Adrenal gland (tissue), 12 donors: ENCODE data around the gene RHOC. TPM values are rescaled to one million over a fixed set of nuclear protein-coding genes. Genes with fewer than 3 reads are reported as not detected.
A peak's percentile ranks its signal among the peaks of the same experiment; 100 is the strongest.
"Not testable (repeated sequence)": the region's sequence is repeated elsewhere in the genome, so short reads cannot be mapped to it uniquely, and the experiment has no call there.

Experiments
- DNase-seq, 7 donors: peaks; one replicate each; pipeline ENCODE4 v3.0.0-alpha.2; 2019 to 2020
- H3K27ac ChIP-seq, 5 donors: fragments of 200-600 bp; sonication (generic) in 4 of 5; 1 replicate in 3 of 5; 2 replicates in 2 of 5; pipeline versions ENCODE4 v1.5.1 to v1.8.0; 2016 to 2020; ENCODE audit warnings: mild to moderate bottlenecking in 1 of 5
- H3K27me3 ChIP-seq: fragments of 200-600 bp; 2 replicates; pipeline ENCODE4 v1.8.0; 2021
- H3K36me3 ChIP-seq, 2 donors: fragments of 200-600 bp; replicated peaks in 1 of 2; 1 replicate in 1 of 2; 2 replicates in 1 of 2; pipeline versions ENCODE4 v1.5.1 to v1.8.0; 2018 to 2022
- H3K4me1 ChIP-seq, 2 donors: fragments of 200-600 bp; replicated peaks in 1 of 2; 1 replicate in 1 of 2; 2 replicates in 1 of 2; pipeline versions ENCODE4 v1.5.1 to v1.8.0; 2018 to 2021
- H3K4me3 ChIP-seq, 4 donors: fragments of 200-600 bp; sonication (generic) in 3 of 4; one replicate each; pipeline ENCODE4 v1.5.1; 2016 to 2018
- H3K9me3 ChIP-seq, 3 donors: fragments of 200-600 bp; sonication (generic) in 1 of 3; replicated peaks in 1 of 3; 1 replicate in 2 of 3; 2 replicates in 1 of 3; pipeline versions ENCODE4 v1.5.1 to v1.8.0; 2016 to 2021
- CTCF ChIP-seq, 6 experiments: fragments of 450-650 bp in 4 of 6; fragments of 200-600 bp in 2 of 6; sonication (generic) in 1 of 6; IDR thresholded peaks; 1 replicate in 5 of 6; 2 replicates in 1 of 6; pipeline versions ENCODE4 v1.5.1 to v1.8.0; 2016 to 2021; ENCODE audit warnings: antibody characterized with exemption in 6 of 6, mild to moderate bottlenecking in 2 of 6, moderate library complexity in 1 of 6
- POLR2A ChIP-seq, 2 donors: fragments of 450-650 bp; IDR thresholded peaks; one replicate each; pipeline ENCODE4 v1.6.1; 2017; ENCODE audit warnings: antibody characterized with exemption in 2 of 2, mild to moderate bottlenecking in 2 of 2, moderate library complexity in 1 of 2
- WGBS, 4 donors: extraction: QIAGEN DNeasy Blood & Tissue Kit in 2 of 4; methylation state at CpG; one replicate each; pipeline versions ENCODE4 v1.1.5 to v1.1.7; 2013 to 2017; 5-methylcytosine and 5-hydroxymethylcytosine counted together
- intact Hi-C, 2 donors: fragments of 100-400 bp; cut with DNase I; formaldehyde crosslinking; loops; one replicate each; pipeline versions ENCODE4 v1.14.1 to v1.15.0; 2022 to 2023
- polyA plus RNA-seq, 3 donors: library from polyadenylated mRNA; stranded (reverse); fragments of 200-250 nt in 2 of 3; fragments of 350-450 nt in 1 of 3; fragmentation: Illumina TruSeq in 1 of 3; extraction: RNeasy Lipid Tissue Mini Kit (QIAGEN cat#74804) in 1 of 3; gene quantifications; one replicate each; pipeline ENCODE4 v1.2.3, GENCODE V29; 2013 to 2014
- total RNA-seq, 9 donors: library from RNA; depleted of rRNA in 4 of 9; stranded (reverse); fragments of >200 nt in 4 of 9; fragments of 120-200 nt in 1 of 9; fragmentation: NEBNext Ultra II Directional in 1 of 9; extraction: Animal tissue kit (Norgen Biotek cat#: 25700) in 1 of 9; gene quantifications; one replicate each; pipeline versions ENCODE4 v1.1.0 to v1.2.4, GENCODE V29; 2013 to 2023
- donor health status: healthy with polysubstance abuse.
- donor health status: Bipolar disorder and iron deficiency.
- donor health status: DM: yes; HTN: yes; CAD: no.
- donor health status: DM: no; HTN: no; CAD: no.
- donor health status: DM: no; HTN: no; CAD: no.
- donor health status: DM: yes; HTN: yes; CAD: no.

RHOC gene
- total and polyA plus RNA-seq, 12 donors, result 186 to 374 (median 237) TPM

- WGBS, 4 donors, result 29 to 83% (median 42%) methylated on average over 1 to 2 of the region's 2 CpGs
- DNase-seq, result no peak
- no peak overlapping the region for H3K4me3 ChIP-seq
- H3K9me3 ChIP-seq, result no peaks in the 10 kb centered on the region
- H3K27me3 ChIP-seq, result no peaks in the 10 kb centered on the region
- H3K27ac ChIP-seq, result no peak overlapping the region
- H3K36me3 ChIP-seq, result no peaks in the 10 kb centered on the region
- intact Hi-C loops, result loop anchor here in 1 of 2 donors (10.0 kb wide), 1 partner anchor 317 kb away; no protein-coding TSS in a partner anchor
- no peak for TF ChIP-seq POLR2A (IDR thresholded peaks at IDR 0.05)
- H3K4me1 ChIP-seq, result peaks cover 0 to 6% of the 10 kb centered on the region in 2 donors
These were observed 20.8 kb upstream of the RHOC start for GRCh38 chr1:112727716-112728115.

- H3K27me3 ChIP-seq, H3K4me1 ChIP-seq, H3K4me3 ChIP-seq, H3K27ac ChIP-seq, DNase-seq, H3K36me3 ChIP-seq, H3K9me3 ChIP-seq: not testable (repeated sequence)
- intact Hi-C loops, result loop anchor here in 1 of 2 donors (10.0 kb wide), 1 partner anchor 321 kb away; no protein-coding TSS in a partner anchor
- 81 to 90% (median 86%) methylated on average over 2 to 3 of the region's 4 CpGs for WGBS, 4 donors
These were observed 17.3 kb upstream of the RHOC start for GRCh38 chr1:112724240-112724639.

- 72 to 85% (median 80%) methylated on average over 8 of the region's 8 CpGs for WGBS, 4 donors
- intact Hi-C loops, result loop anchor here in 1 of 2 donors (10.0 kb wide), 1 partner anchor 321 kb away; no protein-coding TSS in a partner anchor
- Histone ChIP-seq H3K36me3 (no peaks in the 10 kb centered on the region), H3K4me1 (peaks cover 0 to 9% of the 10 kb centered on the region in 2 donors), H3K4me3 (no peak overlapping the region), H3K27me3 (no peaks in the 10 kb centered on the region), H3K9me3 (no peaks in the 10 kb centered on the region), H3K27ac (no peak overlapping the region)
- no peak for TF ChIP-seq POLR2A (IDR thresholded peaks at IDR 0.05)
- no peak for TF ChIP-seq CTCF (IDR thresholded peaks at IDR 0.05)
- DNase-seq, result no peak
These were observed 16.5 kb upstream of the RHOC start for GRCh38 chr1:112723511-112723839.

GRCh38 chr1:112722601-112723510 lies 15.9 kb upstream of the RHOC start:
- TF ChIP-seq CTCF (IDR thresholded peaks at IDR 0.05), result no peak
- no peak for TF ChIP-seq POLR2A (IDR thresholded peaks at IDR 0.05)
- DNase-seq, result no peak
- H3K4me3 ChIP-seq, result peak overlapping the region in 1 of 4 donors; percentile 38

GRCh38 chr1:112721966-112722524 lies 15.1 kb upstream of the RHOC start:
- Histone ChIP-seq H3K27ac (no peak overlapping the region), H3K36me3 (no peaks in the 10 kb centered on the region), H3K9me3 (no peaks in the 10 kb centered on the region), H3K4me3 (no peak overlapping the region), H3K27me3 (no peaks in the 10 kb centered on the region), H3K4me1 (peaks cover 0 to 9% of the 10 kb centered on the region in 2 donors)
- no peak for DNase-seq
- no peak for TF ChIP-seq CTCF (IDR thresholded peaks at IDR 0.05)
- no peak for TF ChIP-seq POLR2A (IDR thresholded peaks at IDR 0.05)
- 48 to 60% (median 54%) methylated on average over 3 to 10 of the region's 10 CpGs for WGBS, 4 donors
- intact Hi-C loops, result loop anchor here in 1 of 2 donors (10.0 kb wide), 1 partner anchor 323 kb away; no protein-coding TSS in a partner anchor

More at GRCh38 chr1:112722601-112723510, 15.9 kb upstream of the RHOC start:
- Histone ChIP-seq H3K27me3 (no peaks in the 10 kb centered on the region), H3K9me3 (no peaks in the 10 kb centered on the region), H3K27ac (no peak overlapping the region), H3K4me1 (peaks cover 0 to 9% of the 10 kb centered on the region in 2 donors), H3K36me3 (no peaks in the 10 kb centered on the region)
- intact Hi-C loops, result loop anchor here in 1 of 2 donors (10.0 kb wide), 1 partner anchor 322 kb away; no protein-coding TSS in a partner anchor
- 29 to 41% (median 36%) methylated on average over 9 to 35 of the region's 35 CpGs for WGBS, 4 donors

- WGBS, 4 donors, result 83 to 90% (median 86%) methylated on average over 2 of the region's 2 CpGs
- H3K4me3 ChIP-seq, H3K9me3 ChIP-seq, DNase-seq, H3K27me3 ChIP-seq, H3K4me1 ChIP-seq, H3K27ac ChIP-seq, H3K36me3 ChIP-seq: not testable (repeated sequence)
- intact Hi-C loops, result loop anchor here in 1 of 2 donors (10.0 kb wide), 1 partner anchor 324 kb away; no protein-coding TSS in a partner anchor
These were observed 14.4 kb upstream of the RHOC start for GRCh38 chr1:112721294-112721693.
